HG03469 (cell line): Measurements from ENCODE around the gene KRR1.
"Not testable (repeated sequence)": the region's sequence is repeated elsewhere in the genome, so short reads cannot be mapped to it uniquely, and the experiment has no call there.

Experiments used
- ATAC-seq: cut with Tn5 transposase; IDR thresholded peaks from one replicate; pipeline ENCODE4 v1.9.1; 2021; ENCODE audit warnings: mild to moderate bottlenecking, moderate library complexity, moderate number of reproducible peaks; ENCODE audit not compliant: unreplicated experiment

The KRR1 gene

DNA sequence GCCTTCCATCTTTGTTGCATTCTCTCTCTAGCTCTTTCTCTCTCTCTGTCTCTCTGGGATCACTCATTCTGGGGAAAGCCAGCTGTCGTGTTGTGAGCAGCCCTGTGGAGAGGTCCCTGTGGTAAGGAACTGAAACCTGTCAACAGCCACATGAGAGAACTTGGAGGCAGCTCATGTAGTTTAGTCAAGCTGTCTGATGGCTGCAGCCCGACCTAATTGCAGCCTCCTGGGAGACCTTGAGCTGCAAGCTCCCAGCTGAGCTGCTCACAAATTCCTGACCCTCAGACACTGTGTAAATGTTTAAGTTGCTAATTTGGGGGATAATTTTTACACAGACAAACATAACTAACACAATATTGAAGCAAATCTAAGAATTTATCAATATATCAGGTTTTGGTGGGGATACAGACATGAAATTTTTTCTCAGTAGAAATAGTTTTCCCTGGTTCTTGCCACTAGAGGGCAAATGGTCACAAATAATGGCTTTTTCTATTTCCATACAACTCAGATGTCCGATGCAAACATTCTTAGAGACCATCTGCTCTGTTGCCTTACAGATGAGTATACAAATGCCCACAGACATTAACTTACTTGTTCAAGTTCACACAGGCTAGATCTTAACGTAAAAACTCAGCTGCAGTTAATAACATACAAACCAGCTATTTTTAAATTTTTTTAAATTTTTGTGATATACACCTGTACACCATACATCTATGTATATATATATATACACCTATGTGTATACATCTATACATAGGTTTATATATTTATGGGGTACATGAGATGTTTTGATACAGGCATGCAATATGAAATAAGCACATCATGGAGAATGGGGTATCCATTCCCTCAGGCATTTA is 15.5 kb upstream of the KRR1 start:
- ATAC-seq: peak; percentile 96

DNA sequence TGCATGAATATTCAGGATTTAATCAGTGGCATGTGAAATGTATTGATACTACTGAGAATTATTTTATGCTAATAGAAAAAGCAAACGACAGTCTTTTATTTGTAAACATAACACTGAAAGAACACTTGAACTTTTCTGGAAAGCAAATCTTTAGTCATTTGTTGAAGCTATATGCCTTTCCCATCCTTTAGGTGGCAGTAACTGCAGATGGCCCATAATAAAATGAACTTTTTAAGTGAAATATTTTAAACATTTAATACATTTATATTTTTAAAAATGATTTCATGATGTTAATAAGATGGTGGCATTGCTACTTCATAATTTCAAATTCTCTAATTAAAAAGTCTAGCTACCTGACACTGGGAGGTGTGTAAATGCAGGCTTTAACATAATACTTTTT is 13.9 kb upstream of the KRR1 start:
- no peak for ATAC-seq

DNA sequence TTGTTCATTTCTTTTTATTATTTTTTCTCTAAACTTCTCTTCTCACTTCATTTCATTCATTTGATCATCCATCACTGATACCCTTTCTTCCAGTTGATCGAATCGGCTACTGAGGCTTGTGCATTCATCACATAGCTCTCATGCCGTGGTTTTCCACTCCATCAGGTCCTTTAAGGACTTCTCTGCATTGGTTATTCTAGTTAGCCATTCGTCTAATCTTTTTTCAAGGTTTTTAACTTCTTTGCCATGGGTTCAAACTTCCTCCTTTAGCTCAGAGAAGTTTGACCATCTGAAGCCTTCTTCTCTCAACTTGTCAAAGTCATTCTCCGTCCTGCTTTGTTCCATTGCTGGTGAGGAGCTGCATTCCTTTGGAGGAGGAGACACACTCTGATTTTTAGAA is 10.7 kb upstream of the KRR1 start:
- ATAC-seq: not testable (repeated sequence)

DNA sequence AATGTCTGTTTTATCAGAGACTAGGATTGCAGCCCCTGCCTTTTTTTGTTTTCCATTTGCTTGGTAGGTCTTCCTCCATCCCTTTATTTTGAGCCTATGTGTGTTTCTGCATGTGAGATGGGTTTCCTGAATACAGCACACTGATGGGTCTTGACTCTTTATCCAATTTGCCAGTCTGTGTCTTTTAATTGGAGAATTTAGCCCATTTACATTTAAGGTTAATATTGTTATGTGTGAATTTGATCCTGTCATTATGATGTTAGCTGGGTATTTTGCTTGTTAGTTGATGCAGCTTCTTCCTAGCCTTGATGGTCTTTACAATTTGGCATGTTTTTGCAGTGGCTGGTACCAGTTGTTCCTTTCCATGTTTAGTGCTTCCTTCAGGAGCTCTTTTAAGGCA is 9.8 kb upstream of the KRR1 start:
- ATAC-seq: not testable (repeated sequence)

DNA sequence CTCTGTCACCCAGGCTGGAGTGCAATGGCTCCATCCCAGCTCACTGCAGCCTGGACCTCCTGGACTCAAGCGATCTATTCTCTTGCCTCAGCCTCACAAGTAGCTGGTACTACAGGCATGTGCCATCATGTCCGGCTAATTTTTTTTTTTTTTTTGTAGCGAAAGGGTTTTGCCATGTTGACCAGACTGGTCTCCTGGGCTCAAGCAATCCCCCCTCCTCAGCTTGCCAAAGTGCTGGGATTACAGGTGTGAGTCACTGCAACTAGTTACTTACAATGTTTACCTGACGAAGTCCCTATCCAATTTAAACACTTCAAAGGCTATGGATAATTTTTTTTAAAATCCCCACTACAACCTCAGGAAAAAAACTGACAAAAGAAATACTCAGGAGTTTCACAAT is 1.8 kb downstream of the KRR1 start:
- ATAC-seq: no peak

DNA sequence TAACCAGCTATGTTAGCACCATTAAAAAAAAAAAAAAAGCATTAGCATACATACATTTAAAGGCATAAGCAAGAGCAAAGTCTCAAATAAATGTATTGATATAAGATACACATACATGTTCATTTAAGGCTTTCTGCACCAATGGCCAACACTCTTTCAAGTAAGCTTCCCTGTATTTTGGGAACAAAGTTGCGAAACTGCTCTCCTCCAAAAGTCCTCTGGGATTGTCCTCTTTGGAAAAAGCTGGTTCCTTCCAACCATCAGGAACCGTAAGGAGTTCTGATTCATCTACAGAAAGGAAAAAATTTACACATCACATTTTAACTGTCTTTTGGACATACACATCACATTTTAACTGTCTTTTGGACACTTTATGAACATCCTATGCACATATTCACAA is 3.2 kb downstream of the KRR1 start:
- no peak for ATAC-seq

DNA sequence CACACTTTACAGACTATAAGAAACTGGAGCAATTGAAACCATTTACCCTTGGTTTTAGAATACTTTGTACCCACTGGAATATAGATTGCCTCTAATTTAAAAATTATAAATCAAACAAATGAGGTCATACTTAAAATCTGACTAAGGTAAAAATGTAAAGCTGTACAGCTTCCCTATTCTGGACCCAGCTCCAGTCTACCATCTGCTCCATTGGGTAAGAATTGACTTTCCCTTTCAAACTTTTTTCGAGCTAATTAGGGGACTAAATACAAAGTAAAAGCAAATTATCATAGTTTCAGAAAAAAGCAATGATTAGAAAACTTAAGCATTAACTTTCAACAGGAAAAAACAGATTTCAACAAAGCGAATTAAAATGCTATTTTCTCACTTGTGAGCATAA is 4.3 kb downstream of the KRR1 start:
- no peak for ATAC-seq

DNA sequence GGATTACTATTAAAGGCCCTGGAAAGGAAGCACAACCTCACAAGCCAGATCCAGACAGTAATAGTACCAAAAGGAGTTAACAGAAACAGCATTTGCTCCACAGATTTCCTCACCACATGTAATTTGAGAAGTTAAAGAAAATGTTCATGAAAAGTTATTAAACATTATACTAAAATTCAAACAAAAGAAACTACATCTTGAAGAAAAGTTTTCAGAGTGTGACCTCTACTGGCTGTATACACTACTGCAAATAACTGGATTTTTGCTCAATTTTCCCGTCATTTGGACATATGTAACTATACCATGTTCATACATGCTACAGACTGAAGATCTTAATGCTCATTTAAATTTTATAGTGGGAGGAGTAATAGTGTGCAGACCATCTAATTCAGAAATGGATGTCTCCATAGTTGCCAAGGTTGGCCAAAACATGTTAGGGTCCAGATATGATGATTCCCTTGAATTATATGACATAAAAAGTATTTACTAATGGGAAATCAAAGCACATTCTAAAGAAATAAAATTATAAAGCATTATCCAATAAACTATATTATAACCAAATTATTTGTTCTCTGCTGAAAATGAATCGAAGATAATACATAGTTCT is 5.6 kb downstream of the KRR1 start:
- ATAC-seq: no peak

DNA sequence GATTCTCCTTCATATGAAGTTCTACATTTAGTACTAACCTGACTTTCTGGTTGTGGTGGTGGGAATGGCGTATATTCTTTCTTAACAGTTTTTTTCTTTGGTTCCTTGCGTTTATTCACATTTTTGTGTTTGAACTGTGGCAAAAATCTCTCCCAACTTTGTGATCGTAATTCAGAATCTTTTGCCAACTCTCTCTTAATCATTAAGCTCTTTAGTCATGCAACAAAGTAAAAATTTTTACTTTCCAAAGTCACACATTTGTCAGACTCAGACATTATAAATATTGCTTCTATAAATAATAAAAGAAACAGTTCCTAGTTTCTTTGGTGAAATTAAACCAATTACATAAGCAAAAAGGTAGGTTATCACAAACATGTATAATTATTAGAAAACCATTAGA is 7.5 kb downstream of the KRR1 start:
- no peak for ATAC-seq

DNA sequence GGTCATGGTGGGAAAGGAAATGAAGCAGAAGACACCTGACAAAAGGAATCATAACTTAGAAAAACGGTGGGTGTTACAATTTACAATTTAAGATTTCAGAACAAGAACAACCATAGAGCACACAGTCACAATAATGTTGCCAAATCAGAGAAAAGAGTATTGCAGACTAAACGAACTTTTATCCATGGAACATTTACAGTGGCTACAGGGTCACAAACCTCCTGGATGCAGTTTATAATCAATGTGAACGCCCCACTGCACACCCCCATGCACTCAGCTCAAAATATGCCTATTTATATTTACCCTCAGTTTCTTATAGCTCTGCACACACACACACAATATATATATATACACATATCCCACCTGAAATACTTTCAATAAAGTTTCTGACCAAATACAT is 8.0 kb downstream of the KRR1 start:
- ATAC-seq: no peak

DNA sequence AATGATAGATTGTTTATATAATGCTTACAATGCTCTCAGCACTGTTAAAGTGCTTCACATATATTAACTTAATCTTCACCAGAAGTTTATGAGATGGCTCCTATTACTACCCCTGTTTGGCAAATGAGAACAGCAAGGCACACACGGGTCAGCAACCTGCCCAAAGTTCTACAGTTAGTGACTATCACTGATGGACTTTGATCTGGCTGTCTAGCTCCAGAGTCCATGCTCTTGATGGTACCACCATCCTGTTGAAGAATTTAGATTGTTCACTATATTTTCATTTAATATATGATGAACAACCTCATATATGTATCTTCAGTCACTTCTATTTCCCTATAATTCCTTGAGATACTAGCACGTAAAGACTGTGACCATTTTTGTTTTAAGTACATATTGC is 20.2 kb downstream of the KRR1 start:
- ATAC-seq: no peak

DNA sequence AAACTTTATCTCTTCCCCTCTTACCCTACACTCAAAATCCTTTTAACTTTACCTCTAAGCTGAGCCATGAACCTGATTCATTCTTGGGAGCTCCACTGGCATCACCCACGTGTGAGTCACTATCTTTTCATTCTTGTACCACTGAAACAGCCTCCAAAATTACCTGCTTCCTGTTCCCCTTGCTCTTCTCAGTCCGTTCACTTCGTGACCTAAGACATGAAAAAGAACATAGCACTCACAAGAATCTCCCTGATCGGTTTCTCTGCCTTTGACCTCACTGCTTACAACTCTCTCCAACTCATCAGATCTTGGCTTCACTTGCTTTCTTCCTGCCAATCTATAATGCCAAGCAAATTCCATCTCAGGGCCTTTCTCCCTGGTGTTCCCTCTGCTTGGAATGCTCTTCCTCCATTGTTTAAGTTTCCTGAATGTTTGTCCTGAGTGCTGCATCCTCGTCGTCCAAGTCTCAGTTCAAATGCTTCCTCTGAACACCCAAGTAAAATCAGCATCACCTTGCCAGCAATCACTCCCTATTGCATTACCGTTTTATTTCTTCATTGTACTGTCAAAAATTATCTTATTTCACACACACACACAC is 21.7 kb downstream of the KRR1 start:
- no peak for ATAC-seq

DNA sequence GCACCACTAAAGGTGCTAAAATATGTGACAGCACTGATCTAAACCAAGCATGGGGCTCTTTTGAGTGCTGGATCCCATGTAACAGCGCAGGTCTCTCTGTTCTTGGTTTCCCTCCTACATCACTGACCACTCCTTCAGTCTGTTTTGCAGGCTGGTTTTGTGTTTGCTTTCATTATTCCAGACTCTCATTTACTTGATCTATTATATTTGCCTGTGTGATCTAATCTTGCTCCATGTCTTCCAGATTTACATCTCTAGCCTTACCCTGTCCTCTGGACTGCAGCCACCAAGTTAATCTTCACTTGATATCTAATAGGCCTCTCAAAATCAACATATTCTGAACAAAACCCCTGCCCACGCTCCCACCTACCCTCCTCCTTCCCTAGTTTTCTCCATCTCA is 22.2 kb downstream of the KRR1 start:
- no peak for ATAC-seq

DNA sequence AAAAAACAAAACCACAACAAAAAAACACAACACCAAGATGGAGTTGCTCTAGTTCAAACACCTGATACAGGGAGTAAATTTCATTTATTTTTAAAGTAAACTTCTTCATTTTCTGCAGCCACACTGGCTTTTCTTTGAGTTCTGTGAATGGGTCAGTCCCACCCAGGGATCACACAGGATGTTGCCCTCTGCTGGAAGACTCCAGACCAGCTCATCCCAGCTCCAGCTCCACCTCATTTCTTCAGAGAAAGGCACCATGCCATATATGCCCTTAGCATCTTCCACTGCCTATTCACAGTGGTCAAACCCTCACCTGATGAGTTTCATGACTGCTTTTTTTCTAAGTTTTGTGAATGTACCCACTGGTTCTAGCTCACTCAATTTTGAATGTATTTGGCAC is 22.9 kb downstream of the KRR1 start:
- no peak for ATAC-seq

DNA sequence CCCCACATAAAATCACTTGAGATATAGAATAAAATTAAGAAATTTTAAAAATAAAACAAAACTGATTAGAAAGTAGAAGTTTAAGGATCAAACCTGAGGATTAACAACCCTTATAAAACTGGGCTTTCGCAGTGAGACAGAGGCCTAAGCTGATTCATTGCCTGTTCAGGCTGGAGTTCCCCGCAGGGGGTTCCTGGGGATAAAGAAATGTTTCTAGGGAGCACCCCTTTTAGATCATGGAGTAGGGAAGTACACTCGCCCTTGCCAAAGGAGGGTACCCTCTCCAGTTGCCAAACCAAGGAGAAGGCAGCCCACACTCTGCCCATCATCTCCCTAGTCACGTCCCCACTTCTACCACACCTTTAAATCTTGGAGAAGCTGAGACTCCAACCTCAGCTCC is 24.1 kb downstream of the KRR1 start:
- ATAC-seq: no peak

DNA sequence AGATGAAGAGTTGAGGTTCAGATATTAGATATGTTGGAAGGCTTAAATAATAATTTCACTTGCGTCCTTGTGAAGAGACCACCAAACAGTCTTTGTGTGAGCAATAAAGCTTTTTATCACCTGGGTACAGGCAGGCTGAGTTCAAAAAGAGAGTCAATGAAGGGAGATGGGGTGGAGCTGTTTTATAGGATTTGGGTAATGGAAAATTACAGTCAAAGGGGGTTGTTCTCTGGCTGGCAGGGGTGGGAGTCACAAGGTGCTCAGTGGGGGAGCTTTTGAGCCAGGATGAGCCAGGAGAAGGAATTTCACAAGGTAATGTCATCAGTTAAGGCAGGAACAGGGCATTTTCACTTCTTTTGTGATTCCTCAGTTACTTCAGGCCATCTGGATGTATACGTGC is 27.0 kb downstream of the KRR1 start:
- not testable (repeated sequence) for ATAC-seq

DNA sequence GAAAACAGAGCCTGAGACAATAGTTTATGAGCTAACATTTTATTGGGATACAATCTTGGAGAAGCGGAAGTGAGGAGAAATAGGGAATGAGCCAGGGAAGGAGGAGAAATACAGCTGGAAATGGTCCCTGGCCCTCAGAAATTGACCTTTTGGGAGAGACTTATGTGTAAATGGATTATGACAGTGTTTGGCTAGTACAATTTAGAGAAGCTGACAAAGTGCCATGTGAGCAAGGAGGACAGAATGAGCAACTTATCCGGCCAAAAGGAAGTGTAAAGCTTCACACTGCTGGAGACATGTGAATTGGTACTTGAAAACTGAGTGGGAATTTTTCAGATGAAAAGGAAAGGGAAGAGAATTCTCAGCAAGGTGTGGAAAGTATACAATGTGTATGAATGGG is 28.0 kb downstream of the KRR1 start:
- no peak for ATAC-seq

DNA sequence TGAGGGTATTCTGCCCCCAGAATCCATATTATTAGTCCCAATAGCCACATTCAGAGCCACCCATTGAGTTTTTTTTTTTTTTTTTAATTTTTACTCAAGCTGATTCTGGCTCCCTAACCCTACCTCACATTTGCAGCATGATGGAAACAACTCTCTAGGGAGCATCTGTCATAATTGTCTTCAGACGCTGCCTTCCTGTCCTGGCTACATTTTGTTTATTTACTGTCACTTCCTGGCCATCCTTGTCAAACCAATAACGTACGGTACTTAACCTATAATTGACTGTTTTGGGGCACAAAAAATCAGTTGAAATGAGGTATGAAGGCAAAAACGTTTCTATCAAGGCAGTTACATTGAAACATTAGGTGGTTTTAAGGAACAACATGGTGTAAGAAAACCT is 28.8 kb downstream of the KRR1 start:
- ATAC-seq: no peak

DNA sequence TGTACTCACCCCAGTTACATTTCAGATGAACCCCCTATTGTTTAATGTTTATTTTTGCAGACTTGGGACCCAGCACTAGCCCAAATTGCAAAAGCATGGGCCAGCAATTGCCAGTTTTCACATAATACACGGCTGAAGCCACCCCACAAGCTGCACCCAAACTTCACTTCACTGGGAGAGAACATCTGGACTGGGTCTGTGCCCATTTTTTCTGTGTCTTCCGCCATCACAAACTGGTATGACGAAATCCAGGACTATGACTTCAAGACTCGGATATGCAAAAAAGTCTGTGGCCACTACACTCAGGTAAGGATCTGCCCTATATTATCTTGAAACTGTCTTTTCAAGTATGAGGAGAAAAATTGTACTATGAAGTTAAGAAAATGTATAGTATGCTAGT is 29.6 kb downstream of the KRR1 start:
- no peak for ATAC-seq

DNA sequence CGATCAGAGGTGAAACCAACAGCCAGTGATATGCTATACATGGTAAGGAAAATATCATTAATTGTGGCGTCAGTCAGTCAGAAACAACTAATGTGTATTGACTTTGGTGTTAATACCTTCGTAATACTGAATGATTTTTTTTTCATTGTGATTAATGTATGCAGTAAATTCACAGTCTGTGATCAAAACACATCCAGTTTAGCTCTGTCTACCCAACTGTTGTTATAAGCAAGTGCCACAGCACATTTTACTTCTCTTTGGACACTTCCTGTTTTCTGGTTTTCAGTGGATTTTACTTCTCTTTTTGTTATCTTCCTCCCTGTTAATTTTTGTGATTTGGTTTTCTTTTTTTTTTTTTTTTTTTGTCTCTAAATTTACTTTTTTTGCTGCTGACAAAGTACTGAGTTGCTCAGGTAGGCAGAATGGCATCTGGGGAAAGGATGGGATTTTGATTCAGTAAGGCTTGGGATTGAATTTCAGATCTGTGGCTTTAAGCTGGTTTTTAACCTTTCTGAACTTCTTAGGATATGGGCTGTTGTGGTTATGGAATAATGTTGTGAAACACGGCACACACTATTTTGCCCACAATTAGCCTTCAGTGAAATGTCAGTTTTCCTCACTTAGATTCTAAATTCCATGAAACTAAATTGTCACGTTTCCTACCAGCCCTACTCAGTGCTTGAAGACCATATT is 30.2 kb downstream of the KRR1 start:
- ATAC-seq: peak; percentile 13

DNA sequence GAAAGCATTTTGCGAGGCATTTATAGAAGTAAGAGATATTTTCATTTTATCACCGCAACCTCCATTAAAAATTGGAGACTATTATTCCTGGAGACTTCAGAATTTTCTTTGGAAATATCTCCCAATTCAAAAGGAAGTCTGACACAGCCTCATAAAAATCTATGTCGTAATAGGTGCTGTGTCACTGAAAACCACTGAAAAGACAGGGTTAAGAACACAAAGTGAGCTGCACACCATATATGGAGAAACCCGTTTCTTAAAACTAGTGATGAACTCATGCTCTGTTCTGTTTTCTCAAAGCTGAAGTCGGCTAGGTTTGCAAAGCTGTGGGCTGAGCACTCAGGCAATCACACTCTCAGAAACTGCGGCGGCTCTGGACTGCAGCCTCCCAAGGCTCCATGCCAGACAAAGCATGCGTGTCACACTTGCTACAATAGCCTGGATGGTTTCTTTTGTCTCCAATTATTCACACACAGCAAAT is 30.9 kb downstream of the KRR1 start, which contains the start of gene GLIPR1:
TSS of gene GLIPR1 (plus strand) at position 287 of the 481 bp plus-strand sequence. CDS start at position 413, 126 bp downstream.
- ATAC-seq: peak; percentile 92
